ENCODE data around the gene PRKAG2. TPM values are rescaled to one million over a fixed set of nuclear protein-coding genes. Genes with fewer than 3 reads are reported as not detected.

The PRKAG2 gene
- total and polyA plus RNA-seq, 2 of the 13 experiments (the other 11 are each of a cell fraction or from before 2014, with no cell fraction given), result 0.90 to 1.3 TPM

DNA sequence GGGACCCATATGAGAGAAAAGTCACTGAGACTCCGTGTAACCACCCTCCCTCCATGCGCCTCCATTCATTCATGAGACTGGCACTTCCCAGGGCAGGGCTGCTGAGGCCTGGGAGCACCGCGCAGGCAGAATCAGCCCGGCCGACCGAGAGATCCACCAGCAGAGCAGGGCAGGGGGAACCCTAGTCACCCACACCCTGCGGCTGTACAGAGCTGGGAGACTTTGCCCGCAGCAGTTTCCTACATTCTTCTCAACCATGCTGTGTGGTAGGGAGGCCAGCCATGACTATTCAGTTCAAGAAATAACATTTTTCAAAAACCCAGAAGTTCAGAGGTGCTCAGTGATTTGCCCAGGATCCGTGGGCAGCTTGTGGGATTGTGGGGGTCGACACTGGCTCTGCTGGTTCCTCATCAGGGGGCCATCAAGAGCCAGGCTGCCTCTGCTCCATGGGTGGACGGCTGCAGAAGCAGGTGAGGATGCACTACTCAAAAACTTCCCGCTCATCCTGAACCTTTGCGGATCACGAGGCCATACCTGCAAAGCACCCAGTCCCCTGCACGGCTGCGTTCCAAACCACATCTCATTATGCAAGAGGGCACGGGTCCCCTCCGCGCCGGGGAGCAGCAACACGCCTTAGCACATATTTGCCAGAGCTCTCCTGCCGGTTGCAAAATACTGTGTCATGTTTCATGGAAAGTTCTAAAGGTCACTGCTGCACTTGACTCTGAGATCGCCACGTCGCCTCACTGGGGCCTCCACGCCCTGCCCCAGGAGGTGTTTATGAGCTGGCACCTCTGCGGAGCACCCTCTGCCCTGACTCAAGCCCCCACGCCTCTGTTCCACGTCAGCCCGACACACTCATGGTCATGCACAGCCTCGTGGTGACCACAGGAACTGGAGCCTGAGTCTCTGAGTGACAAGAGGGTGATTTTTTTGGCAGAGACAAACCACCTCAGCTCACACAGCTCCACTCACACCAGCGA, 132.0 kb downstream of the PRKAG2 start (continued):
- TF ChIP-seq PRDM10 (CRISPR knock-in tag; IDR thresholded peaks at IDR 0.05; ENCODE audit: low read depth) (peak; percentile 68; the same call in 1 of the 2 replicates), ZNF644 (CRISPR knock-in tag; IDR thresholded peaks at IDR 0.05; ENCODE audit: low read depth) (peak; percentile 62), ZNF577 (CRISPR knock-in tag; IDR thresholded peaks at IDR 0.05; ENCODE audit: borderline replicate concordance, low read depth) (no peak), ZNF296 (CRISPR knock-in tag; conservative IDR thresholded peaks at IDR 0.05) (no peak; the same call in 1 of the 2 replicates), NFE2L2 (IDR thresholded peaks at IDR 0.05; ENCODE audit: low read length) (peak; percentile 6; the same call in 1 of the 2 replicates), ZFP90 (CRISPR knock-in tag; IDR thresholded peaks at IDR 0.05; ENCODE audit: borderline replicate concordance) (peak; percentile 88; the same call in 1 of the 2 replicates), ZNF879 (CRISPR knock-in tag; IDR thresholded peaks at IDR 0.05) (0 out of 2 replicates have a peak, but pooled peaks have one; percentile 19), ZNF101 (CRISPR knock-in tag; IDR thresholded peaks at IDR 0.05; ENCODE audit: borderline replicate concordance, low read depth) (no peak; the same call in 1 of the 2 replicates), ZNF549 (CRISPR knock-in tag; IDR thresholded peaks at IDR 0.05) (no peak), NFIC (IDR thresholded peaks at IDR 0.05; ENCODE audit: low read length) (peak; percentile 45; the same call in 1 of the 2 replicates), ZNF639 (CRISPR knock-in tag; conservative IDR thresholded peaks at IDR 0.05) (peak; percentile 64; the same call in 1 of the 2 replicates), SMC3 (IDR thresholded peaks at IDR 0.05; ENCODE audit: low read length) (peak; percentile 20), ZMYM2 (CRISPR knock-in tag; IDR thresholded peaks at IDR 0.05) (no peak), ZNF263 (CRISPR knock-in tag; IDR thresholded peaks at IDR 0.05) (0 out of 2 replicates have a peak, but pooled peaks have one; percentile 54), ZSCAN20 (CRISPR knock-in tag; IDR thresholded peaks at IDR 0.05; ENCODE audit: borderline replicate concordance) (no peak), ZNF362 (CRISPR knock-in tag; IDR thresholded peaks at IDR 0.05; ENCODE audit: borderline replicate concordance) (peak; percentile 31; the same call in 1 of the 2 replicates), PITX1 (CRISPR knock-in tag; IDR thresholded peaks at IDR 0.05) (peak; percentile 83), HOXA3 (CRISPR knock-in tag; IDR thresholded peaks at IDR 0.05) (peak; percentile 91), ZNF138 (CRISPR knock-in tag; IDR thresholded peaks at IDR 0.05; ENCODE audit: low read depth) (no peak), GABPA (IDR thresholded peaks at IDR 0.05; ENCODE audit: low read depth, low read length) (no peak), GABPA (CRISPR knock-in tag; IDR thresholded peaks at IDR 0.05; ENCODE audit: low read depth) (0 out of 2 replicates have a peak, but pooled peaks have one; percentile 16), KMT2B (CRISPR knock-in tag; IDR thresholded peaks at IDR 0.05) (0 out of 2 replicates have a peak, but pooled peaks have one; percentile 42), CHD2 (IDR thresholded peaks at IDR 0.05; ENCODE audit: low read depth, low read length) (no peak), ISL2 (CRISPR knock-in tag; IDR thresholded peaks at IDR 0.05) (peak; percentile 88), ATM (IDR thresholded peaks at IDR 0.05; ENCODE audit: borderline replicate concordance) (no peak)
